GM12891 (cell line): ENCODE data around the gene VWA5B2.

ENCODE experiments used
- DNase-seq: peaks from one replicate; pipeline ENCODE4 v3.0.0; 2011; ENCODE audit warnings: low spot score; ENCODE audit not compliant: insufficient read length
- FAIRE-seq: peaks from 2 replicates; lab custom pipeline; 2011; peaks lifted over from hg19 to GRCh38; lab: Jason Lieb, UNC
- PAX5 ChIP-seq: IDR thresholded peaks from 2 replicates; pipeline ENCODE4 v1.6.1; 2011; ENCODE audit warnings: low read length, moderate library complexity, mild to moderate bottlenecking; ENCODE audit not compliant: insufficient read depth, severe bottlenecking
- POLR2A ChIP-seq: IDR thresholded peaks from 2 replicates; pipeline ENCODE4 v1.6.1; 2011; ENCODE audit warnings: low read depth, low read length, control low read depth
- POLR2AphosphoS5 ChIP-seq: IDR thresholded peaks from 2 replicates; pipeline ENCODE4 v1.6.1; 2011; ENCODE audit warnings: low read depth, low read length, control low read depth
- POU2F2 ChIP-seq: IDR thresholded peaks from 2 replicates; pipeline ENCODE4 v1.6.1; 2011; ENCODE audit warnings: low read depth, mild to moderate bottlenecking, control low read depth, low read length, moderate library complexity
- SPI1 ChIP-seq: IDR thresholded peaks from 2 replicates; pipeline ENCODE4 v1.6.1; 2011; ENCODE audit warnings: low read depth, low read length, control low read depth
- TAF1 ChIP-seq: IDR thresholded peaks from 2 replicates; pipeline ENCODE4 v1.6.1; 2011; ENCODE audit warnings: low read depth, low read length, control low read depth

Gene VWA5B2

DNA sequence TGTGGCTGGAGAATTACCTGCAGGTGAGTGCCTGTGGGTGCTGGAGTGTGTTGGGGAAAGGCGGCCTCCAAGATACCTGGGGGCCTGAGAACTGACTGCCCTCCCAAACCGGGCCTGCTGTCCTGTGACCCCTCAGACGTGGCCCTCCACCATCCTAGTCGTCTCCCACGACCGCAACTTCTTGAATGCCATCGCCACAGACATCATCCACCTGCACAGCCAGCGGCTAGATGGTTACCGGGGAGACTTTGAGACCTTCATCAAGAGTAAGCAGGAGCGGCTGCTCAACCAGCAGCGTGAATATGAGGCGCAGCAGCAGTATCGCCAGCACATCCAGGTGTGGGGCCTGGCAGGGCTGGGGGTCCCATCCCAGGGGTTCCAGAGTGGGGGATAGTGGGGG, 40.0 kb upstream of the VWA5B2 start:
- TF ChIP-seq PAX5 (no peak), SPI1 (no peak), POLR2A (no peak), TAF1 (no peak), POLR2AphosphoS5 (no peak), POU2F2 (no peak)
- DNase-seq (no peak), FAIRE-seq (no peak)

DNA sequence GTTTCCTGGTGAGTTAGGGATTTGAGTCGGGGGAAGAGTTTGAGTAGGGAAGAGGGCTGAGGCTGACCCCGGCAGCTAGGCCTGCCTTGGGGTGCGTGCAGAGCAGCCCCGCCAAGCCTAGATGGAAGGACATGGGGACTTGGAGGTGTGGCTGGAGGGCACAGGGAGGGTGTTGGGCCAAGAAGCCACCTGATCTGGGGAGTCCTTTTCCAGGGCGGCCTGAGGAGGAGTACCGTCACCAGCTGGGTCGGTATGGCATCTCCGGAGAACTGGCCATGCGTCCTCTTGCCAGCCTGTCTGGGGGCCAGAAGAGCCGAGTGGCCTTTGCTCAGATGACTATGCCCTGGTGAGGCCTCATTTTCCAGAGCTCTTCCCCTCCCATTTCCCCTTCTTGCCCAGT, 36.5 kb upstream of the VWA5B2 start:
- TF ChIP-seq POU2F2 = no peak
- no peak for TF ChIP-seq SPI1
- no peak for TF ChIP-seq POLR2A
- TF ChIP-seq TAF1 = no peak
- TF ChIP-seq POLR2AphosphoS5 = no peak
- TF ChIP-seq PAX5 = no peak
- DNase-seq (no peak), FAIRE-seq (no peak)

DNA sequence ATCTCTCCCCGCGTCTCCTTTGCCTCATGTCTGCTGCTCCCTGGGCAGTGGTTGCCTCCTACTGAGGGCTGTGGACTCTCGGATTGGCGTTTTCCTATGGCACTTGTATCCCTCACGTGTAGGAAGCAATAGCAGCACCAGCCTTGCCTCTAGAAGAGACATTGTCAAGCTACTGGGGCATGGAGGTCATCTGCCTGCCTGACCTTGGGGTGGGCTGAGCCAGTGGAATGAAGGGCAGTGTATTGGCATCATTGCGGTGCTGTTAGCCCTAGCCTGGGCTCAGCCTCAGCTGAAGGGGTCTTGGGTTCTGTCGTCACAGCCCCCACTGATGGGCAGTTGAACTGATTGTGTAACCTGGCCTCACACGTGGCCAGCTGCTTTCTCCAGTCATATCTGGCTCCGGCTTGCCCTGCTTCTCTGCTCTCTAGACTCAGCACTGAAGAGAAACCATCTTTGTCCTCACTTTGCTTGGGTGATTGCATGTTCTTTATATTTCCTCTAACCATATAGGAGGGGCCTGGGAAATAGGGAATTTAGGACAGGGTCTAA, 35.3 kb upstream of the VWA5B2 start:
- TF ChIP-seq POU2F2 (no peak), PAX5 (no peak), POLR2A (no peak), SPI1 (no peak), POLR2AphosphoS5 (no peak), TAF1 (no peak)
- DNase-seq (no peak), FAIRE-seq (no peak)

DNA sequence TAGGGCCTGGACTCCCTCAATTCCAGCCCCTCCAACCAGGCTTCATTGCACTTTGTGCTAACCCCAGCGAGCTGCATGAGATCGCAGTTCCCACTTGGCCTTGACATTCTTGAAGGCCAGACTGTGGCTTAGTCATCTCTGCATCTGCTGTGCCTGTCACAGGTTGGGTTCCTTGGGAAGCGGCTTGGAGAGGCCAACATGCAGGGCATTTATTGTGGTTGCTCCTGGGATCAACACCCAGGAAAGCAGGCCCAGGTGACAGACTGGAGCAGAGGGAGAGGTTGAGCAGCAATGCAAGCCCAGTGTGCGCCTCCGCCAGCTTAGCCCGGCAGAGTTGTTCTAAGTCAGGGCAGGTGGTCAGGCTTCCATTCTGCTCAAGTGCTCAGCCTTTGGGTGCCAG, 32.8 kb upstream of the VWA5B2 start:
- no peak for FAIRE-seq
- no peak for DNase-seq
- TF ChIP-seq POLR2AphosphoS5 (no peak), SPI1 (no peak), POLR2A (no peak), POU2F2 (no peak), PAX5 (no peak), TAF1 (no peak)

DNA sequence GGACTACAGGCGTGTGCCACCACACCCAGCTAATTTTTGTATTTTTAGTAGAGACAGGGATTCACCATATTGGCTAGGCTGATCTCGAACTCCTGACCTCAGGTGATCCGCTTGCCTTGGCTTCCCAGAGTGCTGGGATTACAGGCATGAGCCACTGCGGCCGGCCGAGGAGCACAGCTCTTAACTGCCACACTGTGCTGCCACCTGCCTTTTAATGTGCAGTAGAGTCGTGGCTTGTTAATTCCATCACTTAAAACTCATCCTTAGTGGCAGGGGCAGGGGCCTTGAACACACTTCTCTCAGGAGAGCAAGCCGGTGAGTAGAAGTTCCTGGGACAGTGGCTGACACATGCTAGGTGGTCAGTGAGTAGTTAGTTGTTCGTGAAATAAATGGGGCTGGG, 30.9 kb upstream of the VWA5B2 start:
- FAIRE-seq (no peak), DNase-seq (no peak)
- no peak for TF ChIP-seq SPI1
- no peak for TF ChIP-seq POLR2AphosphoS5
- no peak for TF ChIP-seq POLR2A
- no peak for TF ChIP-seq TAF1
- TF ChIP-seq PAX5 = no peak
- no peak for TF ChIP-seq POU2F2

DNA sequence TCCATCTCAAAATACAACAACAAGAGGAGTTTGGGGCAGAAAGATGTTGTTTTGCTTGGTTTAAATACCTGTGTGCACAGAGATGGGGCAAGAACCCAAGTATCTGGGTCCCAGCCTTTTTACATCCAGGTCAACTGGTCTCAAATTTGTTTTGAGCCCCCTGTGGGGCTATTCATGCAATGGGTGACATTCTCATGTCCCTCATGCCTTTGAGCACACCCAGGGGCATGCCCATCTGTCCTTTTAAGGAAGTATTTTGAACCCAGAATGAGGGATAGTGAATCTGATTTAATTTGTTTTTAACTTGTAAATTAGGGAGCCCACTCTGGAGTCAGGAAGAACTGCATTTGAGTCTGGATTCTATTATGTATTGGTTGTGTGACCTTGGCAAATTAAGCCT, 28.6 kb upstream of the VWA5B2 start:
- DNase-seq = no peak
- no peak for TF ChIP-seq TAF1
- no peak for TF ChIP-seq POLR2A
- TF ChIP-seq PAX5 = no peak
- TF ChIP-seq POU2F2 = no peak
- no peak for TF ChIP-seq SPI1
- TF ChIP-seq POLR2AphosphoS5 = no peak

DNA sequence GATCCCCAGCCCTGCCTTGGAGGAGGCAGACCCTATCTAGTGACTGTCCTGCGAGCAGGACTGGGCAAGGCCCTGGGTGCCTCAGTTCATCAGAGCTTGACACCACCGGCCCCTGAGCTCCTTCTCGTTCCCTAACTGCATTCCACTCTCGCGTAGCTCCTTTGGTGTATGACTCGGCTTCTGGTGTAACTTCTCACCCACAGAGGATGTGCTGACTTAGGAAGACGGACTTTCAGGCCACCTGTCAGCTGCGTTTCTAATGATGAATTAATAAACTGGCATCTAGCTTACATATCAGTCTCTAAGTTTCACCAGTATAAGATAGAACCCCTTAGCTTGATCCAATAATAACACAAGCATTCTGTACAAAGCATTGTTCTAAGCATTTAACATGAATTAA, 25.9 kb upstream of the VWA5B2 start:
- no peak for DNase-seq
- FAIRE-seq = no peak
- no peak for TF ChIP-seq PAX5

More for the DNA sequence above, 28.6 kb upstream of the VWA5B2 start:
- FAIRE-seq = no peak

DNA sequence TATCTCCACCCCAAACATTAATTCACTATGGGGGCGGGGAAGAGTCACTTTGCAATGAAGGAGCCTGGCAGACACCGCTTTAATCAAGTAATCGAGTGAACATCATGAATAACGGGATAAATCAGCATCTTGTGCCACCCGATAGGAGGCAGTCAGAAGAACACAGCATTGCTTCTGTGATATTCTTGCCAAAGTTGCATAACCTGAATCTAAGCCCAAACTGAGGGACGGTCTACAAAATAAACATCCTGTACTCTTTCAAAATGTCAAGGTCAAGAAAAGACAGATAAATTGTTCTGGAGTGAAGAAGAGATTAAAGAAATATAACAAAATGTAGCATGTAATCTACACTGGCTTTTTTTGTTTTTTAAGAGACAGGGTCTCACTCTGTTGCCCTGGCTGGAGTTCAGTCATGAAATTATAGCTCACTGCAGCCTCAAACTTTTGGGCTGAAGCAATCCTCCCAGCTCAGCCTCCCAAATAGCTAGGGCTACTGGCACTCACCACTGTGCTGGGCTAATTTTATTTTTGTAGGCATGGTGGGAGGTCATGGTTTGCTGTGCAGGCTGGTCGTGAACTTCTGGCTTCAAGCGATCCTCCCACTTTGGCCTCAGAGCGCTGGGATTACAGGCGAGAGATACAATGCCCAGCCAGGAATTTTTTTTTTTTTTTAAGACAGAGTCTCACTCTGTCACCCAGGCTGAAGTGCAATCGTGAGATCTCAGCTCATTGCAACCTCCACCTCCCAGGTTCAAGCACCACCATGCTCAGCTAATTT, 20.1 kb upstream of the VWA5B2 start:
- TF ChIP-seq TAF1 (no peak), POLR2AphosphoS5 (no peak)
- DNase-seq (no peak), FAIRE-seq (no peak)

DNA sequence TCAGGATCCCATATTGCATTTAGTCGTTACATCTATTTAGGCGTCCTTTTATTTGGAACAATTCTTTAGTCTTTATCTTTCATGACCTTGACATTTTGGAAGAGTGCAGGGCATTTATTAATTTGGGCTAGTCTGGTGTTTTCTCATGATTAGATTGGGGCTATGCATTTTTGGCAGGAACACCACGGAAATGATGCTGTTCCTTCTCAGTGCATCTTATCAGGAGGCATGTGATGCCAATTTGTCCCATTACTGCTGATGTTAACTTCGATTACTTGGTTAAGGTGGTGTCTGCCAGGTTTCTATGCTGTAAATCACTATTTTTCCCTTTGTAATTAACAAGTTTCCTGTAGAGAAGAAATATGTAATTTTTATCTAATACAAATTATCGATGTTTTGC, 18.1 kb upstream of the VWA5B2 start:
- no peak for DNase-seq
- TF ChIP-seq PAX5 (no peak), TAF1 (no peak), SPI1 (no peak), POLR2AphosphoS5 (no peak), POU2F2 (no peak), POLR2A (no peak)
- no peak for FAIRE-seq

DNA sequence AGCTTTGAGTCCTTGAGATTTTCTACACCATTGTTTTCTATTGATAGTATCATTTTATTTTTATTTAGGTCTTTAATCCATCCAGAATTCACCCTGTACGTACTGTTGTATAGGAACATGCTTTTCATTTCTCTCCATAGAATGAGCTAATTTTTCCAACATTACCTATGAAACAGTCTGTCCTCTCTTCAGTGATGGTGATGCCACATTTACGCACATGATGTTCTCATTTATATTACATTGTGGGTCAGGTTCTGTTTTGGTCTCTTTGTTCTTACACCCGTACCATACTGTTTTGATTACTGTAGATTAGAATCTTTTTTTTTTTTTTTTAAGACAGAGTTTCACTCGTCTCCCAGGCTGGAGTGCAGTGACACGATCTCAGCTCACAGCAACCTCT, 17.7 kb upstream of the VWA5B2 start:
- DNase-seq = no peak
- TF ChIP-seq POU2F2 (no peak), TAF1 (no peak), POLR2A (no peak), SPI1 (no peak), POLR2AphosphoS5 (no peak), PAX5 (no peak)
- no peak for FAIRE-seq
